ENCODE data around the gene FOXP1. TPM values are rescaled to one million over a fixed set of nuclear protein-coding genes. Genes with fewer than 3 reads are reported as not detected.

The FOXP1 gene
- total and polyA plus RNA-seq, 8 donors, result 95.1 to 143 (median 123) TPM

GRCh38 chr3:71153713-71154112 lies 429.8 kb downstream of the FOXP1 start:
- Histone ChIP-seq H3K4me1 (no peaks in the 10 kb centered on the region), H3K4me3 (no peak overlapping the region), H3K36me3 (no peaks in the 10 kb centered on the region), H3K27ac (no peak overlapping the region), H3K9me3 (no peaks in the 10 kb centered on the region), H3K27me3 (no peaks in the 10 kb centered on the region)
- intact Hi-C loops (cut with DNase I), result no loop called here
- TF ChIP-seq CTCF (IDR thresholded peaks at IDR 0.05), result no peak
- ATAC-seq, result peak; percentile 33
- no peak for DNase-seq

GRCh38 chr3:71152892-71153265 lies 430.6 kb downstream of the FOXP1 start:
- intact Hi-C loops (cut with DNase I), result no loop called here
- no peaks in the 10 kb centered on the region for H3K9me3 ChIP-seq
- H3K36me3 ChIP-seq, result no peaks in the 10 kb centered on the region
- no peak for TF ChIP-seq CTCF (IDR thresholded peaks at IDR 0.05)
- no peaks in the 10 kb centered on the region for H3K4me1 ChIP-seq
- peak; percentile 42 for ATAC-seq
- H3K27ac ChIP-seq, result no peak overlapping the region
- no peak overlapping the region for H3K4me3 ChIP-seq
- DNase-seq, result no peak
- no peaks in the 10 kb centered on the region for H3K27me3 ChIP-seq

GRCh38 chr3:71152039-71152891 lies 431.3 kb downstream of the FOXP1 start:
- Histone ChIP-seq H3K4me1 (no peaks in the 10 kb centered on the region), H3K4me3 (no peak overlapping the region), H3K9me3 (no peaks in the 10 kb centered on the region), H3K27me3 (no peaks in the 10 kb centered on the region), H3K27ac (no peak overlapping the region), H3K36me3 (no peaks in the 10 kb centered on the region)
- ATAC-seq (no peak), DNase-seq (no peak)
- no peak for TF ChIP-seq CTCF (IDR thresholded peaks at IDR 0.05)
- intact Hi-C loops (cut with DNase I), result no loop called here

GRCh38 chr3:71149959-71150954 lies 433.3 kb downstream of the FOXP1 start:
- no peak for TF ChIP-seq CTCF (IDR thresholded peaks at IDR 0.05)
- no peak overlapping the region for H3K4me3 ChIP-seq
- H3K27ac ChIP-seq, result no peak overlapping the region
- no peaks in the 10 kb centered on the region for H3K4me1 ChIP-seq
- DNase-seq, result no peak
- no peaks in the 10 kb centered on the region for H3K27me3 ChIP-seq
- no peaks in the 10 kb centered on the region for H3K36me3 ChIP-seq
- no peak for ATAC-seq
- intact Hi-C loops (cut with DNase I), result no loop called here
- H3K9me3 ChIP-seq, result no peaks in the 10 kb centered on the region
